Upper lobe of right lung (tissue), 1 donor: ENCODE data around the gene POLR2H. TPM values are rescaled to one million over a fixed set of nuclear protein-coding genes. Genes with fewer than 3 reads are reported as not detected.
A peak's percentile ranks its signal among the peaks of the same experiment; 100 is the strongest.

Source experiments
- ATAC-seq: fragments of 200-7000 bp; cut with Tn5 transposase; one replicate; pipeline ENCODE4 v1.9.1; 2020; ENCODE audit warnings: mild to moderate bottlenecking, moderate library complexity
- DNase-seq: peaks from one replicate; pipeline ENCODE4 v3.0.0-alpha.2; 2020
- H3K27ac ChIP-seq: fragments of 200-600 bp; one replicate; pipeline ENCODE4 v1.8.0; 2022
- H3K27me3 ChIP-seq: fragments of 200-600 bp; one replicate; pipeline ENCODE4 v1.8.0; 2022; ENCODE audit warnings: mild to moderate bottlenecking
- H3K36me3 ChIP-seq: fragments of 200-600 bp; one replicate; pipeline ENCODE4 v1.8.0; 2022
- H3K4me1 ChIP-seq: fragments of 200-600 bp; one replicate; pipeline ENCODE4 v1.8.0; 2022
- H3K4me3 ChIP-seq: fragments of 200-600 bp; one replicate; pipeline ENCODE4 v1.8.0; 2022; ENCODE audit warnings: mild to moderate bottlenecking
- H3K9me3 ChIP-seq: fragments of 200-600 bp; one replicate; pipeline ENCODE4 v1.8.0; 2022
- CTCF ChIP-seq: fragments of 200-600 bp; IDR thresholded peaks from one replicate; pipeline ENCODE4 v1.8.0; 2022; ENCODE audit warnings: antibody characterized with exemption
- intact Hi-C: fragments of 100-400 bp; cut with DNase I; formaldehyde crosslinking; loops from one replicate; pipeline ENCODE4 v1.11.0; 2022
- total RNA-seq: library from RNA; stranded (reverse); fragmentation: NEBNext Ultra II Directional; extraction: Animal tissue kit (Norgen Biotek cat#: 25700); gene quantifications from one replicate; pipeline ENCODE4 v1.2.1, GENCODE V29; 2021
- donor health status: DM: no; HTN: yes; CAD: no; lungs with severe emphysema.

POLR2H gene
- total RNA-seq, 1 donor from 2014 or later = 63.2 TPM

GRCh38 chr3:184345317-184346144 lies 16.0 kb upstream of the POLR2H start:
- intact Hi-C loops = no loop called here
- peak; percentile 52 for TF ChIP-seq CTCF
- ATAC-seq (peak; percentile 86), DNase-seq (peak; percentile 76)
- H3K4me3 ChIP-seq = no peak overlapping the region
- no peak overlapping the region for H3K27ac ChIP-seq
- peaks cover 8% of the 10 kb centered on the region for H3K4me1 ChIP-seq
- no peaks in the 10 kb centered on the region for H3K27me3 ChIP-seq
- peaks cover 35% of the 10 kb centered on the region for H3K36me3 ChIP-seq
- no peaks in the 10 kb centered on the region for H3K9me3 ChIP-seq

GRCh38 chr3:184346480-184347190 lies 14.9 kb upstream of the POLR2H start:
- H3K9me3 ChIP-seq = no peaks in the 10 kb centered on the region
- H3K4me3 ChIP-seq = no peak overlapping the region
- peaks cover 8% of the 10 kb centered on the region for H3K4me1 ChIP-seq
- H3K27ac ChIP-seq = no peak overlapping the region
- no peak for TF ChIP-seq CTCF
- H3K27me3 ChIP-seq = no peaks in the 10 kb centered on the region
- intact Hi-C loops = no loop called here
- no peak for DNase-seq
- no peak for ATAC-seq
- peaks cover 33% of the 10 kb centered on the region for H3K36me3 ChIP-seq

DNA sequence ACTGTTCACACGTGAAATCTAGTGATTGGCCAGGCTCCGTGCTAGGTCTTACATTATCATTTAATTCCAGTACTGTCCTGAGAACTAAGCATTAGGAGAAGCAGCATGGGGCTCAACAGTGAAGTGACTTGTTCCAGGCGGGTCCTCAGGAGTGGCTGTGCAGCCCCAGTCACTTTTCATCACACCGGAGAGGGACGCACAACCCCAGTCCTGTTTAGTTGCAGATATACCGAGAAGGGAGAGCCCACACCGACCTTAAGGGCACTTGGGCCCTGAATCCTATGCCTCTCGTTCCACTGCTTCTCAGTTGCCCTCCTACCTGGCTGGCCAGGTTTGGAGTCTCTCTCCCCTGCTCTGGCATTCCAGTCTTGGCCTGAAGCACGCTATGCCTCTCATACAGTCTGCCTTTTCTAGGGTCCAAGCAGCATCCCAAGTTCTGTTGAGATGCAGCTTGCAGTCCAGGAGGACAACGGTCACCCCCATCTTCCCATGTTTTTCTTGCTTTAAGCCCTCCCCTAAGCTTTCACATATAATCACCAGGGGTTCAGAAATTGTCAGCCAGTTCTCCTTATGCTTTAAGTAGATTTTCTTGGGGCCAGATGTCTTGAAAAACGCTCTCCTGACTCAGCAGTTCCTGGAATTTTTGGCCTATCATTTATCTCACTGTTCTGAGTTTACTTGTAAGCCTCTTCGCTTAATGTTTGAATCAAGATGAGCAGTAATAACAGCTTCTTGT lies 14.0 kb upstream of the POLR2H start:
- no peak for ATAC-seq

GRCh38 chr3:184348057-184348382 lies 13.5 kb upstream of the POLR2H start:
- no peaks in the 10 kb centered on the region for H3K9me3 ChIP-seq
- peaks cover 20% of the 10 kb centered on the region for H3K36me3 ChIP-seq
- intact Hi-C loops = no loop called here
- H3K27me3 ChIP-seq = no peaks in the 10 kb centered on the region
- no peak overlapping the region for H3K27ac ChIP-seq
- ATAC-seq (no peak), DNase-seq (no peak)
- peaks cover 8% of the 10 kb centered on the region for H3K4me1 ChIP-seq
- TF ChIP-seq CTCF = no peak
- H3K4me3 ChIP-seq = no peak overlapping the region

More for the DNA sequence above, 14.0 kb upstream of the POLR2H start:
- DNase-seq = no peak
- no peak for TF ChIP-seq CTCF
- Histone ChIP-seq H3K27ac (no peak overlapping the region), H3K27me3 (no peaks in the 10 kb centered on the region), H3K4me3 (no peak overlapping the region), H3K36me3 (peaks cover 25% of the 10 kb centered on the region), H3K4me1 (peaks cover 8% of the 10 kb centered on the region), H3K9me3 (no peaks in the 10 kb centered on the region)
- intact Hi-C loops = no loop called here

DNA sequence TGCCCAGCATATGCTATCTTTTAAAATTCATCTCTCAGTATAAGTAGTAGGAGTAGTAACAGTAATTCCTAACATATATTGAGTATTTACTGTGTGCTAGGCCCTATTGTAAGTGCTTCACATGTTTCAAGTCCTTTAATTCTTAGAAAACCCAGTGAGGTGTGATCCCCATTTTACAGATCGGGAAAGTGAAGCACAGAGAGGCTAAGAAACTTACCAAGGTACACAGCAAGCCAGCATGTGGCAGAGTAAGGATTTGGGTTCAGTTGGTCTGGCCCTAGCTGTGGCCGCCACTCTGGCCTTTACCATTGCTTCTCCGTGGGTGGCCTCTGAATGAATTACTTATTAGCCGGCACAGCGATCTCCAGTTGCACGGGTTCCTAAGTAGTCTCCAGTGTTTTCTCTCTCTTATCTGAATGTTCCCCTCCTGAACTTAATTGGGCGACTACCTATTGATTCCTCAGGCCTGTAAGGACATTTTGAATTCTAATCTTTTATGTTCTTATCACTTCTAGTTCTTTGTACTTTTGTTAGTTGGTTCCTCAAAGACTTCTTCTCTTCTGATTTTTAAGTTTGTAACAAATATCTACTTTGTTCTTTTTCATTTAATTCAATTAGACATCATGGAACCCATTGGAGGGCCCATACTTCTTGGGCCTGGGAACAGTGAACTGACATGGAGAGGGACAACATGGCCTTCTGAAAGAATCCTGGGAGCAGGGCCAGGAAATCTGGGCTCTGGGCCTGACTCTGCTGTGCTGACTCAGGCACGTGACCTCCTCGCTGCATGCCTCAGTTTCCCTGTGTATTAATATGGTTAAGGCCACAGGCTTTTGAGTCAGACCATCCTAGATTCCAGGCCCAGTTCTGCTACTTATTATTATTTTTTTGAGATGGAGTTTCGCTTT lies 11.7 kb upstream of the POLR2H start:
- ATAC-seq = no peak

More for the DNA sequence above, 11.7 kb upstream of the POLR2H start:
- Histone ChIP-seq H3K4me3 (no peak overlapping the region), H3K27ac (no peak overlapping the region), H3K9me3 (no peaks in the 10 kb centered on the region), H3K36me3 (peaks cover 6% of the 10 kb centered on the region), H3K4me1 (peaks cover 8% of the 10 kb centered on the region), H3K27me3 (no peaks in the 10 kb centered on the region)
- intact Hi-C loops = no loop called here
- no peak for TF ChIP-seq CTCF
- DNase-seq = no peak
